ENCODE data around the gene ARHGAP23.

DNA sequence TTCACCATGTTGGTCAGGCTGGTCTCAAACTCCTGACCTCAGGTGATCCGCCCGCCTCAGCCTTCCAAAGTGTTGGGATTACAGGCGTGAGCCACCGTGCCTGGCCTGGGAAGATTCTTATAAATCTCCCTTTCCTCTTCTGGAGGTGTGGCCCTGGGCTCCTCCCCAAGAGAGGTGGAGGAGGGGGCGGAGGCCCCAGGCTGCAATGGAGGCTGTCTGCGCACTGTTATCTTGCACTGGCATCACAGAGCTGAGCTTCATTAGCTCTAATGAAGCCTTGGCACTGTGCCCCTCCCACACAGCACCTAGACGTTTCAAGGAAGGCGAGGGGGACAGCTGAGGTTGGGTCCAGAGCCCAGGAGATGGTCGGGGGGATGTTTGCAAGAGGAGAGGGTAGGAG, 7.5 kb downstream of the ARHGAP23 start:
- TF ChIP-seq, protein P1, sequence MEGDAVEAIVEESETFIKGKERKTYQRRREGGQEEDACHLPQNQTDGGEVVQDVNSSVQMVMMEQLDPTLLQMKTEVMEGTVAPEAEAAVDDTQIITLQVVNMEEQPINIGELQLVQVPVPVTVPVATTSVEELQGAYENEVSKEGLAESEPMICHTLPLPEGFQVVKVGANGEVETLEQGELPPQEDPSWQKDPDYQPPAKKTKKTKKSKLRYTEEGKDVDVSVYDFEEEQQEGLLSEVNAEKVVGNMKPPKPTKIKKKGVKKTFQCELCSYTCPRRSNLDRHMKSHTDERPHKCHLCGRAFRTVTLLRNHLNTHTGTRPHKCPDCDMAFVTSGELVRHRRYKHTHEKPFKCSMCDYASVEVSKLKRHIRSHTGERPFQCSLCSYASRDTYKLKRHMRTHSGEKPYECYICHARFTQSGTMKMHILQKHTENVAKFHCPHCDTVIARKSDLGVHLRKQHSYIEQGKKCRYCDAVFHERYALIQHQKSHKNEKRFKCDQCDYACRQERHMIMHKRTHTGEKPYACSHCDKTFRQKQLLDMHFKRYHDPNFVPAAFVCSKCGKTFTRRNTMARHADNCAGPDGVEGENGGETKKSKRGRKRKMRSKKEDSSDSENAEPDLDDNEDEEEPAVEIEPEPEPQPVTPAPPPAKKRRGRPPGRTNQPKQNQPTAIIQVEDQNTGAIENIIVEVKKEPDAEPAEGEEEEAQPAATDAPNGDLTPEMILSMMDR (conservative IDR thresholded peaks at IDR 0.05; ENCODE audit: low read length) = no peak
- no peak for TF ChIP-seq EZH2phosphoT487 (IDR thresholded peaks at IDR 0.05; ENCODE audit: borderline replicate concordance)
